ACHN (cell line): ENCODE measurements around the gene ELAPOR2.
"Not testable (repeated sequence)": the region's sequence is repeated elsewhere in the genome, so short reads cannot be mapped to it uniquely, and the experiment has no call there.

ENCODE experiments used
- DNase-seq: peaks from one replicate; pipeline ENCODE4 v3.0.0-alpha.2; 2015
- in situ Hi-C: cut with HindIII; loops from 2 replicates; pipeline ENCODE4 v1.10.0; 2017; ENCODE audit warnings: low sequenced_read_pairs, low pct_ligation_motif_present, low pct_unique_long_range_greater_than_20kb

ELAPOR2 gene

GRCh38 chr7:87048839-87049238 is 10.6 kb downstream of the ELAPOR2 start:
- in situ Hi-C loops: no loop called here
- DNase-seq: no peak

- in situ Hi-C loops: no loop called here
- no peak for DNase-seq
These were observed 13.0 kb downstream of the ELAPOR2 start for GRCh38 chr7:87046456-87046855.

- DNase-seq, in situ Hi-C loops: not testable (repeated sequence)
These were observed 14.7 kb downstream of the ELAPOR2 start for GRCh38 chr7:87044713-87045112.

GRCh38 chr7:87041586-87041985 is 17.9 kb downstream of the ELAPOR2 start:
- in situ Hi-C loops, DNase-seq: not testable (repeated sequence)

- peak; percentile 12 for DNase-seq
These were observed 19.7 kb downstream of the ELAPOR2 start for GRCh38 chr7:87039691-87040299.

GRCh38 chr7:87038993-87039690 is 20.3 kb downstream of the ELAPOR2 start:
- DNase-seq: peak; percentile 31
- in situ Hi-C loops: no loop called here

More at GRCh38 chr7:87039691-87040299, 19.7 kb downstream of the ELAPOR2 start:
- in situ Hi-C loops: not testable (repeated sequence)

GRCh38 chr7:87036985-87037384 is 22.5 kb downstream of the ELAPOR2 start:
- no peak for DNase-seq
- in situ Hi-C loops: no loop called here

- in situ Hi-C loops: no loop called here
- no peak for DNase-seq
These were observed 26.7 kb downstream of the ELAPOR2 start for GRCh38 chr7:87032604-87033339.

GRCh38 chr7:87029078-87029477 is 30.4 kb downstream of the ELAPOR2 start:
- no peak for DNase-seq
- in situ Hi-C loops: no loop called here

- no peak for DNase-seq
- in situ Hi-C loops: no loop called here
These were observed 30.8 kb downstream of the ELAPOR2 start for GRCh38 chr7:87028636-87029035.

GRCh38 chr7:87027900-87028299 is 31.6 kb downstream of the ELAPOR2 start:
- DNase-seq: no peak

GRCh38 chr7:87021285-87021684 is 38.2 kb downstream of the ELAPOR2 start:
- no peak for DNase-seq
- in situ Hi-C loops: no loop called here

More at GRCh38 chr7:87027900-87028299, 31.6 kb downstream of the ELAPOR2 start:
- in situ Hi-C loops: no loop called here

- in situ Hi-C loops: no loop called here
- DNase-seq: no peak
These were observed 42.8 kb downstream of the ELAPOR2 start for GRCh38 chr7:87016606-87017005.

GRCh38 chr7:87013840-87014190 is 45.6 kb downstream of the ELAPOR2 start:
- DNase-seq: no peak
- in situ Hi-C loops: no loop called here

GRCh38 chr7:87013136-87013839 is 46.2 kb downstream of the ELAPOR2 start:
- in situ Hi-C loops: no loop called here
- DNase-seq: no peak
